GM12874 (cell line): ENCODE measurements around the gene LZTS3.

ENCODE experiments used
- CTCF ChIP-seq: IDR thresholded peaks from 2 replicates; pipeline ENCODE4 v1.5.1; 2011; ENCODE audit warnings: low read depth, mild to moderate bottlenecking, control low read depth, low read length, moderate library complexity; ENCODE audit not compliant: insufficient read depth

Gene LZTS3

GRCh38 chr20:3195590-3196237, 22.4 kb upstream of the LZTS3 start:
- no peak for TF ChIP-seq CTCF

GRCh38 chr20:3194617-3195280, 21.4 kb upstream of the LZTS3 start:
- TF ChIP-seq CTCF, result no peak

GRCh38 chr20:3193806-3194616, 20.7 kb upstream of the LZTS3 start:
- TF ChIP-seq CTCF, result no peak

GRCh38 chr20:3192226-3193015, 19.1 kb upstream of the LZTS3 start:
- TF ChIP-seq CTCF, result no peak

- TF ChIP-seq CTCF, result no peak
Observed at GRCh38 chr20:3190681-3191111, 17.3 kb upstream of the LZTS3 start.

DNA sequence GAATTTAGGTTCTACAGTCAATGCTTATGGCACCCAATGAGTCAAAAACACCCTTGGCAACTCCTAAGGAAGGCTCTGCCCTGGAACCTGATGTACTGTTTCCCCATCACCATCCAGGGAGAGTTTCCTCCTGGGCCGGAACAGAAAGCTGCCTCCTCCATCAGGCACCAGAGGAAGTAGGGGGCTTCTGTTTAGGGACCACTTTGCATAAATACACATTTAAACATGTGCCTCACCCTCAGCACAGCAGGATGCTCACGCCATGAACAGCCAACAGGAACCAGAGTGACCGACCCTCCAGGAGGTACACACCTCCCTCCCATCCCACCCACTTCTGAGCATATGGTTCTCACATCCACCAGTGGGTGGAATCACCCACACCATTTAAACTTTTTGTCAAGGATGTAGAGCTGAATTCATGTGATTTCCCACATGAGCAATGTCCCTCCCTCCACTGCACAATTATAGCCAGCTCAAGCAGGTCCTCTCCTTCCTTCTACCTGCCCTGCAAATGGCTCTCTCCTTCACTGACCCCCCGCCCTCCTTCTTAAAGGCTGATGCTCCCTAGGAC, 16.3 kb upstream of the LZTS3 start:
- TF ChIP-seq CTCF, result no peak
